ENCODE data around the gene C15orf39. TPM values are rescaled to one million over a fixed set of nuclear protein-coding genes. Genes with fewer than 3 reads are reported as not detected.
"Not testable (repeated sequence)": the region's sequence is repeated elsewhere in the genome, so short reads cannot be mapped to it uniquely, and the experiment has no call there.

C15orf39 gene
- total and polyA plus RNA-seq, 5 experiments from 2014 or later: 1.0 to 27.6 (median 4.5) TPM

GRCh38 chr15:75211436-75212199 lies 9.9 kb downstream of the C15orf39 start:
- Mint-ChIP-seq H3K9me3 (no peaks in the 10 kb centered on the region), H3K27me3 (no peaks in the 10 kb centered on the region), H3K4me3 (no peak overlapping the region), H3K36me3 (peaks cover 0 to 43% (median 0%) of the 10 kb centered on the region in 3 donors), H3K4me1 (peaks cover 20 to 49% (median 40%) of the 10 kb centered on the region in 4 donors), H3K27ac (peak overlapping the region in 5 of 10 donors; percentile 10 to 80 (median 46))
- ATAC-seq: no peak
- POLR2A ChIA-PET: no interaction called here
- DNase-seq: no peak

- ATAC-seq (no peak), DNase-seq (no peak)
- Mint-ChIP-seq H3K27ac (peak overlapping the region in 7 of 10 donors; percentile 22 to 80 (median 65)), H3K27me3 (no peaks in the 10 kb centered on the region), H3K36me3 (peaks cover 0 to 39% (median 0%) of the 10 kb centered on the region in 3 donors), H3K4me1 (peaks cover 20 to 47% (median 39%) of the 10 kb centered on the region in 4 donors), H3K9me3 (no peaks in the 10 kb centered on the region), H3K4me3 (no peak overlapping the region)
- POLR2A ChIA-PET: no interaction called here
These were observed 10.6 kb downstream of the C15orf39 start for GRCh38 chr15:75212200-75212858.

- ATAC-seq (no peak), DNase-seq (no peak)
- Mint-ChIP-seq H3K9me3 (no peaks in the 10 kb centered on the region), H3K4me3 (no peak overlapping the region), H3K27me3 (no peaks in the 10 kb centered on the region), H3K4me1 (peaks cover 20 to 45% (median 38%) of the 10 kb centered on the region in 4 donors), H3K36me3 (peaks cover 0 to 32% (median 0%) of the 10 kb centered on the region in 3 donors), H3K27ac (no peak overlapping the region)
- POLR2A ChIA-PET: no interaction called here
These were observed 11.6 kb downstream of the C15orf39 start for GRCh38 chr15:75213212-75213767.

- H3K4me1 Mint-ChIP-seq: peaks cover 20 to 43% (median 36%) of the 10 kb centered on the region in 4 donors
- peak overlapping the region in 1 of 10 donors; percentile 31 for H3K4me3 Mint-ChIP-seq
- no peaks in the 10 kb centered on the region for H3K9me3 Mint-ChIP-seq
- DNase-seq (no peak), ATAC-seq (no peak)
- H3K27ac Mint-ChIP-seq: peak overlapping the region in 1 of 10 donors; percentile 85
- POLR2A ChIA-PET: no interaction called here
- H3K36me3 Mint-ChIP-seq: peaks cover 0 to 27% (median 0%) of the 10 kb centered on the region in 3 donors
- H3K27me3 Mint-ChIP-seq: no peaks in the 10 kb centered on the region
These were observed 12.1 kb downstream of the C15orf39 start for GRCh38 chr15:75213768-75214221.

- Mint-ChIP-seq H3K27ac (peak overlapping the region in 4 of 10 donors; percentile 62 to 85 (median 67)), H3K4me1 (peaks cover 14 to 36% (median 31%) of the 10 kb centered on the region in 4 donors), H3K9me3 (no peaks in the 10 kb centered on the region), H3K36me3 (peaks cover 0 to 20% (median 2%) of the 10 kb centered on the region in 3 donors), H3K4me3 (no peak overlapping the region), H3K27me3 (no peaks in the 10 kb centered on the region)
- DNase-seq (no peak), ATAC-seq (no peak)
- POLR2A ChIA-PET: interaction anchor here (1.0 kb wide), 1 partner anchor 13 kb away, joined by 4 read pairs; the partner anchor contains the start of gene C15orf39
These were observed 12.8 kb downstream of the C15orf39 start for GRCh38 chr15:75214293-75215096.

- H3K9me3 Mint-ChIP-seq: no peaks in the 10 kb centered on the region
- peak overlapping the region in 7 of 10 donors; percentile 48 to 85 (median 72) for H3K27ac Mint-ChIP-seq
- POLR2A ChIA-PET: interaction anchor here (1.0 kb wide), 1 partner anchor 14 kb away, joined by 4 read pairs; the partner anchor contains the start of gene C15orf39
- H3K27me3 Mint-ChIP-seq: no peaks in the 10 kb centered on the region
- peaks cover 8 to 27% (median 25%) of the 10 kb centered on the region in 4 donors for H3K4me1 Mint-ChIP-seq
- DNase-seq: no peak
- H3K36me3 Mint-ChIP-seq: peaks cover 0 to 13% (median 2%) of the 10 kb centered on the region in 3 donors
- no peak overlapping the region for H3K4me3 Mint-ChIP-seq
- peak in 1 of 2 donors; percentile 24 for ATAC-seq
These were observed 13.7 kb downstream of the C15orf39 start for GRCh38 chr15:75215107-75216004.

GRCh38 chr15:75217012-75217411 lies 15.3 kb downstream of the C15orf39 start:
- ATAC-seq (no peak), DNase-seq (no peak)
- H3K36me3 Mint-ChIP-seq: peaks cover 0 to 6% (median 2%) of the 10 kb centered on the region in 3 donors
- no peak overlapping the region for H3K4me3 Mint-ChIP-seq
- POLR2A ChIA-PET: interaction anchor here (1.0 kb wide), 1 partner anchor 13 kb away, joined by 3 read pairs; no protein-coding TSS in a partner anchor
- no peaks in the 10 kb centered on the region for H3K27me3 Mint-ChIP-seq
- peaks cover 7 to 18% (median 15%) of the 10 kb centered on the region in 4 donors for H3K4me1 Mint-ChIP-seq
- no peaks in the 10 kb centered on the region for H3K9me3 Mint-ChIP-seq
- H3K27ac Mint-ChIP-seq: peak overlapping the region in 2 of 10 donors; percentile 28 to 39

- peak overlapping the region in 4 of 10 donors; percentile 28 to 62 (median 46) for H3K27ac Mint-ChIP-seq
- not testable (repeated sequence) for H3K9me3 Mint-ChIP-seq, H3K27me3 Mint-ChIP-seq, ATAC-seq, H3K4me3 Mint-ChIP-seq, H3K36me3 Mint-ChIP-seq, DNase-seq
- POLR2A ChIA-PET: interaction anchor here (0.6 kb wide), 1 partner anchor 1248 kb away, joined by 4 read pairs; no protein-coding TSS in a partner anchor
- peaks cover 4 to 13% (median 11%) of the 10 kb centered on the region in 4 donors for H3K4me1 Mint-ChIP-seq
These were observed 15.9 kb downstream of the C15orf39 start for GRCh38 chr15:75217574-75217973.

- H3K4me3 Mint-ChIP-seq, POLR2A ChIA-PET, ATAC-seq, DNase-seq, H3K27me3 Mint-ChIP-seq, H3K36me3 Mint-ChIP-seq, H3K9me3 Mint-ChIP-seq, H3K27ac Mint-ChIP-seq: not testable (repeated sequence)
- peaks cover 0 to 13% (median 8%) of the 10 kb centered on the region in 4 donors for H3K4me1 Mint-ChIP-seq
These were observed 17.8 kb downstream of the C15orf39 start for GRCh38 chr15:75219507-75219929.

GRCh38 chr15:75223688-75224087 lies 22.0 kb downstream of the C15orf39 start:
- H3K36me3 Mint-ChIP-seq: peaks cover 0 to 2% (median 0%) of the 10 kb centered on the region in 3 donors
- POLR2A ChIA-PET: no interaction called here
- no peak overlapping the region for H3K4me3 Mint-ChIP-seq
- ATAC-seq: no peak
- DNase-seq: peak in 1 of 10 donors; percentile 13
- no peaks in the 10 kb centered on the region for H3K9me3 Mint-ChIP-seq
- peaks cover 0 to 8% (median 0%) of the 10 kb centered on the region in 4 donors for H3K4me1 Mint-ChIP-seq
- peaks cover 0 to 3% (median 0%) of the 10 kb centered on the region in 5 donors for H3K27me3 Mint-ChIP-seq
- H3K27ac Mint-ChIP-seq: no peak overlapping the region

GRCh38 chr15:75224281-75224680 lies 22.6 kb downstream of the C15orf39 start:
- POLR2A ChIA-PET: no interaction called here
- Mint-ChIP-seq H3K9me3 (no peaks in the 10 kb centered on the region), H3K4me3 (no peak overlapping the region), H3K27me3 (peaks cover 0 to 3% (median 0%) of the 10 kb centered on the region in 5 donors), H3K36me3 (no peaks in the 10 kb centered on the region), H3K27ac (no peak overlapping the region), H3K4me1 (peaks cover 0 to 6% (median 0%) of the 10 kb centered on the region in 4 donors)
- no peak for ATAC-seq
- peak in 1 of 10 donors; percentile 15 for DNase-seq
